ENCODE data around the gene CD244.

The CD244 gene

DNA sequence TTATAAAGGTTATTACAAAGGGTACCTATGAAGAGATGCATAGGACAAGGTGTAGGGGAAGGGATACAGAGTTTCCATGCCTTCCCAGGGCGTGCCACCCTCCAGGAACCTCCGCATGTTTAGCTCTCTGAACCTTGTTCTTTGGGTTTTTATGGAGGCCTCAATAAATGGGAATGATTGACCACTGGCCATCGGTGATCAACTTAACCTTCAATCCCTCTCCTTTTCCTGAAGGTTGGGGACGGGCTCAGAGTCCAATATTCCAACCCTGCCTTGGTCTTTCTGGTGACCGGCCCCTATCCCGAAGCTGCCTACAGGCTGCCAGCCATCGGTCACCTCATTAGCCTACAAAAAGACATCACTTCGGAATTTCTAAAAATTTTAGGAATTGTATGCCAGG lies 11.7 kb downstream of the CD244 start:
- TF ChIP-seq, protein P1, sequence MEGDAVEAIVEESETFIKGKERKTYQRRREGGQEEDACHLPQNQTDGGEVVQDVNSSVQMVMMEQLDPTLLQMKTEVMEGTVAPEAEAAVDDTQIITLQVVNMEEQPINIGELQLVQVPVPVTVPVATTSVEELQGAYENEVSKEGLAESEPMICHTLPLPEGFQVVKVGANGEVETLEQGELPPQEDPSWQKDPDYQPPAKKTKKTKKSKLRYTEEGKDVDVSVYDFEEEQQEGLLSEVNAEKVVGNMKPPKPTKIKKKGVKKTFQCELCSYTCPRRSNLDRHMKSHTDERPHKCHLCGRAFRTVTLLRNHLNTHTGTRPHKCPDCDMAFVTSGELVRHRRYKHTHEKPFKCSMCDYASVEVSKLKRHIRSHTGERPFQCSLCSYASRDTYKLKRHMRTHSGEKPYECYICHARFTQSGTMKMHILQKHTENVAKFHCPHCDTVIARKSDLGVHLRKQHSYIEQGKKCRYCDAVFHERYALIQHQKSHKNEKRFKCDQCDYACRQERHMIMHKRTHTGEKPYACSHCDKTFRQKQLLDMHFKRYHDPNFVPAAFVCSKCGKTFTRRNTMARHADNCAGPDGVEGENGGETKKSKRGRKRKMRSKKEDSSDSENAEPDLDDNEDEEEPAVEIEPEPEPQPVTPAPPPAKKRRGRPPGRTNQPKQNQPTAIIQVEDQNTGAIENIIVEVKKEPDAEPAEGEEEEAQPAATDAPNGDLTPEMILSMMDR (IDR thresholded peaks at IDR 0.05; ENCODE audit: low read depth, low read length, missing control alignments): no peak
- H3K4me3 ChIP-seq (ENCODE audit: low read depth, low read length): no peak overlapping the region
- in situ Hi-C loops (cut with HindIII; ENCODE audit: low sequenced_read_pairs): no loop called here
- no peak for DNase-seq (ENCODE audit: low read depth)

DNA sequence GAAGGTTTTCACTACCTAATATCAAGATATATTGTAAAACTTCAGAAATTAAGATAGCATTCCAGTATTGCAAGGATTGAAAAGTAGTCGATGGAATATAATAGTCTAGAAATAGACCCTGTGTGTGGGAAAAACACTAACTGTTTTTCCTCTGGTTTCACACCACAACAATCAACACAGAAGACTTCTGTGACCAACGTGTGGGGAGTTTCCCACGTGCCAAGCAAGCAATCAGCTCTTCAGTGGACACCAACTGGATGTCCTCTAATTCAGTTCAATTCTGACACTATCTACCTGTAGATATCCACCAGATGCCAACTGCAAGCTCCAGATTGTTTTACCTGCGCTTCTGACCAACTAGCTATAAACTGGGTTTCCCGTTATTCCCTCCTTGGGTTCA lies 12.1 kb downstream of the CD244 start:
- in situ Hi-C loops (cut with HindIII; ENCODE audit: low sequenced_read_pairs): no loop called here
- TF ChIP-seq, protein P1 (IDR thresholded peaks at IDR 0.05; ENCODE audit: low read depth, low read length, missing control alignments): no peak
- no peak overlapping the region for H3K4me3 ChIP-seq (ENCODE audit: low read depth, low read length)
- no peak for DNase-seq (ENCODE audit: low read depth)

DNA sequence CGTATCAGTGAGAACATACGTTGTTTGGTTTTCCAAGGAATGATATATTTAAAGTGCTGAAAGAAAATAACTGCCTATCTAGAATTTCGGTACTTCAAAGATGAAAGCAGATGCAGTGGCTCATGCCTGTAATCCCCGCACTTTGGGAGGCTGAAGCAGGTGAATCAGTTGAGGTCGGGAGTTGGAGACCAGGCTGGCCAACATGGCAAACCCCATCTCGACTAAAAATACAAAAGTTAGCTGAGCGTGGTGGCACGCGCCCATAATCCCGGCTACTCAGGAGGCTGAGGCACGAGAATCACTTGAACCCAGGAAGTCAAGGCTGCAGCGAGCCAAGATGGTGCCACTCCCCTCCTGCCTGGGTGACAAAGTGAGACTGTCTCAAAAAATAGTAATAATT lies 16.4 kb downstream of the CD244 start:
- no peak overlapping the region for H3K4me3 ChIP-seq (ENCODE audit: low read depth, low read length)
- in situ Hi-C loops (cut with HindIII; ENCODE audit: low sequenced_read_pairs): no loop called here
- no peak for DNase-seq (ENCODE audit: low read depth)
- TF ChIP-seq, protein P1 (IDR thresholded peaks at IDR 0.05; ENCODE audit: low read depth, low read length, missing control alignments): no peak

DNA sequence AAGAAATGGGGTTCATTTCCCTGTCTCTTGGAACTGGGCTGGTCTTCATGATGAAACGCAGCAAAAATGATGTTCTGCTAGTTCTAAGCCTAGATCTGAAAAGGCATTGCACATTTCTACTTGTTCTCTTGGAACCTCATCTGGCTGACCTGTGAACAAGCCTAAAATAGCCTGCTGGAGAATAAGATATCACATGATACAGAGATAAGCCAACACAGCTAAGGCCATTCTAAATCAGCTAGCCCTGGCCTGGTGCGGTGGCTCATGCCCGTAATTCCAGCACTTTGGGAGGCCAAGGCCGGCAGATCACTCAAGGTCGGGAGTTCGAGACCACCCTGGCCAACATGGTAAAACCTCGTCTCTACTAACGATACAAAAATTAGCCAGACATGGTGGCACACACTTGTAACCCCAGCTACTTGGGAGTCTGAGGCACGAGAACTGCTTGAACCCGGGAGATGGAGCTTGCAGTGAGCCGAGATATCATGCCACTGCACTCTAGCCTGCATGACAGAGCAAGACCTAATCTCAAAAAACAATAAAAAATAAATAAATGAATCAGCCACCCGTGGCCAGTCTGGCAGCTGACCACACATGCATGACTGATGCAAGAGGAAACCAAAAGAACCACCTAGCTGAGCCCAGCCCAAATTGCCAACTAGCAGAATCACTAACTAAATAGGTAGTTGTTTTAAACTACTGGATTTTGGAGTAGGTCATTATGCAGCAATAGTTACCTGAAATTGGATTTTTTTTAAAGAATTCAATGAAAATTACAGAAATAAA lies 18.0 kb downstream of the CD244 start:
- DNase-seq (ENCODE audit: low read depth): no peak
- H3K4me3 ChIP-seq (ENCODE audit: low read depth, low read length): no peak overlapping the region
- in situ Hi-C loops (cut with HindIII; ENCODE audit: low sequenced_read_pairs): no loop called here
- TF ChIP-seq, protein P1 (IDR thresholded peaks at IDR 0.05; ENCODE audit: low read depth, low read length, missing control alignments): no peak

DNA sequence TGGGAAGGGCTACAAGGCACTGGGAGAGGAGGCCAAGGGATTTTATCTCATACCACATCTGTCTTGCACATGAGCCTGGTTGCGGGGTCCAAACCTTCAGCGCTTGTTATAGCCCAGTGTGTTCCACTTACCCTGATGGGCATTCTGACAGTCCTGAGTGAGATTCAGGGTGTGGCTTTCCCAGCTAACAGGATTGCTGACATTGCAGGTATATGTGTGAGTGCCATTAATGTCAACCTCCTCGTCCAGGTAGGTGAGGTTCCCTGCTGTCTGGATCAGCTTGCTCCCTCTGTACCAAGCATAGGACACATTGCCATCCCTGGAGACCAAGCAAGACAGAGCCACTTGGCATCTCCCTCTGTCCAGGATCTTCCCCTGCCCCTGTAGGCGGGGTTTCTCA lies 21.6 kb downstream of the CD244 start:
- H3K4me3 ChIP-seq (ENCODE audit: low read depth, low read length): no peak overlapping the region
- TF ChIP-seq, protein P1 (IDR thresholded peaks at IDR 0.05; ENCODE audit: low read depth, low read length, missing control alignments): no peak
- DNase-seq (ENCODE audit: low read depth): no peak
- in situ Hi-C loops (cut with HindIII; ENCODE audit: low sequenced_read_pairs): no loop called here

DNA sequence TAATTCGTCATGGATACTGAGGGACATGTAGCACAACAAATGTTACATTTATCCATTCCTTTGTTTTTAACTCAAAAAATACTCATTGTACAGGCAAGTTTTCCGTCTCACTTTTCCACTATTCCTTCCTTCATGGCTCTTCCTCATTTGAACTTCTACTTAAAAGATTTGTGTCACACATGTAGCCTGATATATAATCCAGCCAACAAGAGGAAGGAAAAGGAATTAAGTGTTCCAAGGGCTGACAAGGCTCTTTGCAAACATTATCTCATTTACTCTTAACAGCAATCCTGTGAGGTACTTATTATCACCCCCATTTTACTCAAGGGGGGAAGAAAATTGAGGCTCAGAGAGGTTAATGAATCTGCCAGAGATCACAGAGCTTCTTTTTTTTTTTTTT lies 22.9 kb downstream of the CD244 start:
- TF ChIP-seq, protein P1 (IDR thresholded peaks at IDR 0.05; ENCODE audit: low read depth, low read length, missing control alignments): no peak
- in situ Hi-C loops (cut with HindIII; ENCODE audit: low sequenced_read_pairs): no loop called here
- no peak overlapping the region for H3K4me3 ChIP-seq (ENCODE audit: low read depth, low read length)
- no peak for DNase-seq (ENCODE audit: low read depth)
